GM18868 (cell line): ENCODE data around the gene FUT2.

Experiments
- ATAC-seq: cut with Tn5 transposase; IDR thresholded peaks from one replicate; pipeline ENCODE4 v1.9.1; 2021; ENCODE audit warnings: mild to moderate bottlenecking, moderate library complexity; ENCODE audit not compliant: unreplicated experiment

Gene FUT2

DNA sequence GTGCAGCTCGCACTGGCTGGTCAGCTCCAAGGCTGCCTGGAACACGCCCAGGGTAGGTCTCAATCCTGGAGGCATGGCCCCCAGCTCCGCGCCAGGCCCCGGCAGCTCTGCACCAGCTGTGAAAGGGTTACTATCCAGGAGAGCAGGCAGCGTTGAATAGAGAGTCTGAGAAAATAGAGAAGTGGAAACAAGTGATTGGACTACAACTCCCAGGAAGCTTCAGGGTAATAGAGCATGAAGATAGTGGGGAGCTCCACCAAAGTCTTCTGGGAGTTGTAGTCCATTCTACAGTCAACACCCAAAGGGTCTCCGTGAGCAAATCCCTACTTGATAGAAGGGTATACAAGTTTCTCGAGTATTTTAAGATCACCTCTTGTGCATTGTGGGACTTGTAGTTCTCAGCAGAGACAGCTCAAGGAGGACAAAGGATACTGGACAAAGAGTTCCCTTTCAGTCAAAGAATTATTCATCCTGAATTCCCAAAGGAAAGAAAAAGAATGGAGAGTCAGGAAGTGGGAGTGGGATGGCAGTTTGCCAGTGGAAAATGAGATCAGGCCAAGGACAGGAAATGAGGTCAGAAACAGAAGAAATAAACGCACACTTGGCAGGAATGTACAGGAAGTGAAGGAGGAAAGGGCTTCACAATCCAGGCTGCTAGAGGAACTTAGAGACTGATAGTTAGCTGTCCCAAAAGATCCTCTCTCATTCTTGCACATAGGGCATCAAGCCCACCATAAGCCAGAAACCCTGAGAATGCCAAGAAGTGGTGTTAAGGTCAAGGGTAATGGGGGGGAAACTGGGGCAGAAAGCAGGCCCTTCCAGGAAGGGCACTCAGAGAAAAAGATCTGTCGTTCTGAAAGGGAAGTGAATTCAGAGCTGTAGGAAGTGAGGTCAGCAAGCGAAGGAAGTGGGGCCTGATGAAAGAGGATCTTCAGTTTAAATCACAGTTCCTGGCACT, 29.3 kb downstream of the FUT2 start:
- no peak for ATAC-seq

DNA sequence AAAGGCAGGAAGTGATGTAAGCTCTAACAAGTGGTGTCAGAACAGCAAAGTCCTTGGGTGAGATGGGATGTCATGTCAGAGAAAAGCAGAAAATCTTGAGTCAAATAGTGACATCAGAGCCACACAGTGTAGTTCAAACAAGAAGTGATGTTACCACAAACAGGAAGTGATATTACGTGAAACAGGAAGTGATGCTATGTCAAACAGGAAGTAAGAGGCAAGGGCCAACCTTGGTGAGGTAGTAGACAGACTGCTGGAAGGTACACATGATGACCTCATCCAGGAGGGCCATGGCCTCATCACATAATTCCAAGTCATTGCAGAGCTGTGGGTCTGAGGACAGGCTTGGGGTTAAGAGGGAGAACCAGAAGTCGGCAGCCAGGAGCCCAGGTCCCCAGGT, 30.8 kb downstream of the FUT2 start:
- no peak for ATAC-seq

DNA sequence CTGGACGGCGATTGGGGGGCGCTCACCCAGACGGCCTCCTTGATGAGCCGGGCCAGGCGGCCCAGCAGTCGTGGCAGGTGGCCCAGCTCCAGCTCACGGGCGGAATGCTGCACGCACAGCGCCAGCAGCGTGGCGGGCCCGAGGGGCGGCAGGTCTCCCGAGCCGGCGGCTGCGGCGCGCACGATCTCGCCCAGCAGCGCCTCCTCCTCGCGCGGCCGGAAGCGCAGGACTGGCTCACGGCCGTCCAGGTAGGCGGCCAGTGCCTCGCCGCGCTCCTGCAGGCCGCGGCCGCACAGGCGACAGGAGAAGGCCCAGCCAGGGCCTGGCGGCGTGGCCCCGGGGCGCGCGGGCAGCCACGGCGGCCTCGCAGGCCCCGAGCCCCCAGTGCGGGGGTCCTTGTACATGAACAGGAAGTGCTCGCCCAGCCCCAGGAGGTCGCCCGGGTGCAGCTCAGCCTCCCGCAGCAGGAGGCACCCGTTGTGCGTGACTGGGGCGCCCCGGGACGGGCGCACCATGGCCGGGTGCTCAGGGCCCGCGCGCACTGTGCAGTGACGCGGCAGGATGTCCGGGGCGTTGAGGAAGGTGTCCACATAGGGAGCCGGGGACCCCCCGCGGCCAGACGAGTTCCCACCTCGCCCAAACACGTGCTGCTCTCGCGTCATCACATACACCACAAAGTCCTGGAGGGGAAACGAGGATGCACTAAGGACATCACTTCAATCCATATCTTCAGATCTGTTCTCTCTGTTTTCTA, 33.3 kb downstream of the FUT2 start:
- no peak for ATAC-seq

DNA sequence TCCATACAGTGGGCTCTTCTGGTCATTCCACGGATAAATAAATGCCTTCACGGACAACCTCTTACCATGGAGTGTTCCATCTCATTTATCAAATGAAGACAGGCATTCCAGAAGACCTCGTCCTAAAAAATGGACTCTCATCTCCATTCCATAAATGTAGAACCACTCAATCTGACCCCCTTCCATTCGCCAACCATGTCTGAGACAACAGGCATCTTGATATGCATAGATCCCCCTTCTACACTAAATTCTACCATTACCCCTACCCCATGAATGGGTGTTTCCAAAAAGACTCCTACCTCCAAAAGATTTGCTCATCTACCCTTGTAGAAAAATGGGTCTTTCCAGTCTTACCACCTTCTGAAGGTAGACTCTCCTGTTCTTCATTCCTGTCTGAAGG, 35.7 kb downstream of the FUT2 start:
- ATAC-seq, result no peak

DNA sequence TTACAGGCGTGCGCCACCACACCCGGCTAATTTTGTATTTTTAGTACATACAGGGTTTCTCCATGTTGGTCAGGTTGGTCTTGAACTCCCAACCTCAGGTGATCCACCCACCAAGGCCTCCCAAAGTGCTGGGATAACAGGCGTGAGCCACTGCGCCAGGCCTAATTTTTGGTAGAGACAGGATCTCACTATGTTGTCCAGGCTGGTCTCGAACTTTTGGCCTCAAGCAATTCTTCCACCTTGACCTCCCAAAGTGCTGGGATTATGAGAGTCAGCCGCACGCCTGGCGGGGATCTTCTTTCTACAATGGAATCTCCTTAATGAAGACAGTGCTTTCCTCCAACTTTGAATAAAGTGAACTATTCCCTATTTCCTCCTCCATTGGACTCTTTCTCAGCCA, 38.9 kb downstream of the FUT2 start:
- ATAC-seq, result no peak

DNA sequence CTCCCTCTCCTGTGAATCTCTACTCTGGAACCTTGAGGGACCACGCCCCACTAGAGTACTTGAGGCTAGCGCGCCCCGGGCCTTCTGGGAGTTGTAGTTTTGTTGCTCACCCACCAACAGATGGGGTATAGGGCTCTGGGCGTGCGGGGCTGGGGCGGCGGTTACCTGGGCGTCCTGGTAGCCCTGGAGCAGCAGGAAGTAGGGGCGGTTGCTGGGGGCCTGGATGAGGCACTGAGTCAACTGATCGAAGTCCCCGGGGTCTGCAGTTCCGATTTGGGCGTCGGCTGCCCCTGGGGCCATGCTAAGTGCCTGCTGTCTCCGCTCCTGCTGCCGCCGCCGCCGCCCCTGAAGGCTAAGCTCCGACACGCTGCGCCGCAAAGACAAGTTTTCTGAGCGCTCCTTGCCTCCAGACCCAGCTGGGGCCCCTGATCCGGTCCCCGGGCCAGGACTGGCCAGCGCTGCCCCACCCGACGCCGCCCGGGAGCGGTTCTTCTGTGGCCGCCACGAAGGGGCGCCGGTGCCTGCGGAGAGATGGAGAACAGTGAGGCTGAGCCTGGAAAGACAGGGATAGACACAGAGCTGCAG, 39.4 kb downstream of the FUT2 start:
- ATAC-seq, result no peak

DNA sequence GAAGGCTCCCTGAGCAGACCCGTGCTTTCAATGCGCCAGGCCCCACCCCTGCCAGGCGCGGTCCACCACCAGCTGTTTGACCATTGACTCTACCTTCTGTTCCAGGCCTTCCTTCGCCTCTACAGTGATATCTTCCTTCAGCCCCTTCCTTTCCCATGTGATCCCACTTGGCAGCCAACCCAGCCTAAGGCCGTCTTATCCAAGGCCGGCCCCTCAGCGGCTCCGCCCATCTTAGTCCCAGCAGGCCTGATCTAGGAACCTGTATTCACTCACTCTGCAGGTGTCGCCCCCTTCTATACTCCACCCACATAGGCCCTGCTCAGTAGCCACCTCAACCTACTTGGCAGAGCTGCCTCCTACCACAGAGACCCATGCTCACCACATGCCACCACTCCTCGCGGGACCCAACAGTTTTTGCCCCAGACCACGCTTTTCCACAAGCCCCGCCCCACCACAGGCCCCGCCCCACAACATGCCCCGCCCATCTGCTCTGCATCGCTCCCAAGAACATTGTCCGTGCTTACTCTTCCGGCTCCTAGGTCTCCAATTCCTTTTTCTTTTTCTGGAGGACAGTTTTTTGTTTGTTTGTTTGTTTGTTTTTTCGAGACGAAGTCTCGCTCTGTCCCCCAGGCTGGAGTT, 41.7 kb downstream of the FUT2 start:
- ATAC-seq, result no peak

DNA sequence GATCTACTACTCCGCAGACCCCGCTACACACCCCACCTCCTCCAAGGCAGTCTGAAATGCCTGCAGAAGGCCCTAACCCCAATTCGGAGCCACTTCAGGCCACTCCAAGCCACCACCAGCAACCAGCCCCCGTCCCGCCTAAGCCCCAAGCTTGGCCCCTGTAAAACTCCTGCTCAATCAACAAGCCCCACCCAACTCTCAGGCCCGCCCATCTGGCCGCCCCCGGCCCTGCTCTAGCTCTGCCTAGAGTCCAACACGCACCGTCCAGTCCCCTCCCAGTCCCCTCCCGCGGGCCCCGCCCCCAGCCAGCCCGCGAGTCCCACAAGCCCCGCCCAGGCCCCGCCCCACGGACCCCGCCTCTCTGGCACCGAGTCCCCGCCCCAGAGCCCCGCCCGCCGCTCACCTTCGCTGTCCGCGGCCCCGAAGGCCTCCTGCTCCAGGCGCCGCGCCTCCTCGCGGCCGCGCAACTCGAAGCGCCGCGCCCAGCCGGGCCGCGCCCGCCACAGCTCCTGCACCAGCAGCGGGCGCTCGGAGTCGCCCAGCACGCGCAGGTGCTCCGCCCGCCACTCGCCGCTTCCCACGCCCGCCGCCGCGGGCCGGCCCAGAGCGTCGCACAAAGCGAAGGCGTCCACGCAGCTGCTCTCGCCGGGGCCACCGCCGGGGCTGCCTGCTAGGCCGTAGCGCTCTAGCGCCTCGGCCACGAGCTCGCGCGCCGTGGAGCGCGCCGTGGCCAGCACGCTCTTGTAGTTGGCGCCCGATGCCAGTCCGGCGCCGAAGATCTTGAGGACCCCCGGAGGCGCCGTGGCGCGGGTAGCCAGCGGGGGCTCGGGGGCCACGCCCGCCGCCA, 43.0 kb downstream of the FUT2 start:
- peak; percentile 69 for ATAC-seq

DNA sequence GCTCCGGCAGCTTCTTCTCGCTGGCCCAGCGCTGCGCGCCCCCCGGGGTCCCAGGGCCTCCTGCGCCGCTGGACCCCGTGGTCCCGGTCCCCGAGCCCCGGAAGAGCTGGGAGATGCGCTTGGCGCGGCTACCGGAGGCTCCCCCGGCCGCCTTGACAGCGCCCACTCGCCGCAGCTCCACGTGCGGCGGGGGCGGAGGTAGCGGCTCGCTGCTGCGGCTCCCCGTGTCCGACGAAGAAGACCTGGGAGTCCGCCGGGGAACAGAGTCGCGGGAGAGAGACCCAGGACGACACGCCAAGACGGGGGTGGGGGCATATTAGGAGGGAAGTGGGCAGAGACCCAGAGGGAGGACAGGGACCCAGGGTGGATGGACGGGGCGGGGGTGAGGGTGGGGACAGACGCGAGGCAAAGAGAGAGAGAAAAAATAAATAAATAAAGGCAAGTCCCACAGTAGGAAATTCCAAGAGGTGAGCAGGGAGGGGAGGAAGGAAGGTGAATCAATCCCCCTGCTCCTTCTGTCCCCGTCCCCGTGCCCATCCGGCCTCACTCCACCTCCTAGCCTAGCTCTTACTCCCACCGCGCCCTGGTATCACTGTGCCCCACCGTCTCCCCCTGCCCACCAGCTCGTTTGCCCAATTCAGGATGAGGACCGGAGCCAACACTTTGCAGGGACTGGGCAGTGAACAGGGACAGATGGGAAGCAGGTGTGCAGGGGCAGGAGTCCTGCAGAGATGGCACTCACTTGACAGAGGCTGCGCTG, 43.8 kb downstream of the FUT2 start:
- ATAC-seq, result no peak

DNA sequence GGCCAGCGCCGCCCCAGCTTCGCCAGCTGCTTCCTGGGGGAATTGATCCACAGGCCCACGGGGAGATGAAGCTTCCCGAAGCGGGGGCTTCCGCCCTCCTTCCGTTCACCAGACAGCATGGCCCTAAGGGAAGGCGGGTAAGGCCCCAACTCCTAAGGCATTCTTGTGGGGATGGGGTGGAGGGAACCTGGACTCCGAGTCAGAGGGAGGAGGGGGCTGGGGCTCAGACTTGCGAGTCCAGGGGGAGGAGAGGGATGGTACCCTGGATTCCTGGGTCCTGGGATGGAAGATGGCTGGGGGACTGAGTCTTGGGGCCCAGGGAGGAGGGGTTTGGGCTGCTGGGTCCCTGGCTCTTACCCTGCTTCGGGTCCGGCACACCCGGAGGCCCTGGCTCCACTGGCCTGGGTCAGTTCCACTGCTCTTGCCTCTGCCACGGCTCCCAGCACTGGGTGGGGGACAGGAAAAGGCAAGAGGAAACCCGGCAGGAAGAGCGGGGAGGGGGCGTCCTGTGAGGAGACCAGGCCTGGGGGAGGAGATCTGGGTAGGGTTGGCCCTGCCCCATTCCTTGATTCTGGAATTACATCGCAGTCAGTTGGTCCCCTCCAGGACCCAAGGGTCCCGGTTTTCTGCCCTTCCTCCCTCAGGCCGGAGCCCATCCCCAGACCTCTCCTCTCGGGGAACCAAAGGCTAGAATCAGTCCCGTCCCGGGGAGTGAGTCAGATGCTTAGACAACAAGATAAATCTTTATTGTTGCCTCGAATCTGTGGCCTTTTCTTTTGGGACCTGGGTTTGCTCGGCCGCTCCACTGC, 44.6 kb downstream of the FUT2 start, which contains the start of gene RASIP1:
Gene RASIP1, minus strand, starts transcription at position 447 of the 809 bp plus-strand sequence. Its CDS starts 328 bp downstream, at position 119.
- no peak for ATAC-seq

DNA sequence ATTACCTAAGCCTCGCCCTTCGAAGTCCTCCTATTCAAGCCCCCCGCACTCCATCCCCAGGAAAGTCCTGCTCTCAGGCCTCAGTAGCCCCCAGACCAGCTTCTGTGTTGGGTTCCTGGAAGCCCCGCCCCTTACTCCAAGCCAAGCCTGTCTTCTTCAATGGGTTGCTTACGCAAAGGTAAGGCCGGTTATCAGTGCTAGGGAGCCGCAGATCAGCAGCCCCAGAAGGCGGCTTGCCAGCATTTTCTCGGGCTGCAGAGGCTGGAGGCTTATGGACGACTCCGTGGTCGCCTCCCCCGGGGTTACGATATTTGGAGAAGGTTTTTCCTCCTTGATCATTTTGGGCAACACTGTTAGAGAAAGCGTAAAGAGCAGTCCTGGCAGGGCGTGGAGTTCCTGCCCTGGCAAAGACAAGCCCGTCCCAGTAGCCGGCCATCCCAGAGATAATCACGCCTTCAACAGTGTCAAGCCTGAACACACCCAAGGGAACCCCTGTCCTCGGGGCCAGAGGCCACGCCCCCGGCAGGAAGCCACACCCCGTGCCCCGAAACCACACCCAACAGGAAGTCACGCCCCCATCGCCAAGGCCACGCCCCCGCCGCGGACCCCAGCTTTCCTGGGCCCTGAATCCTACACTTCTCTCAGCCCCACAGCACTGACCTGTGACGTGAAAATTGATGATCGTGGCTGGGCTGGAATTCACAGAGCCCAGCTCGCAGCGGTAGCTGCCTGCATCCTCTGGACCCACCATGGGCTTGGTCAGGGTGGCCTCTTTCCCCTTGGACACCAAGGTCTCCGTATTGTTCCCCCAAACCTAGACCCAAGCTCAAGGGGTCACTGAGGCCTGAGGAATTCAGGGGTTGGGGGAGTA, 45.6 kb downstream of the FUT2 start:
- no peak for ATAC-seq

DNA sequence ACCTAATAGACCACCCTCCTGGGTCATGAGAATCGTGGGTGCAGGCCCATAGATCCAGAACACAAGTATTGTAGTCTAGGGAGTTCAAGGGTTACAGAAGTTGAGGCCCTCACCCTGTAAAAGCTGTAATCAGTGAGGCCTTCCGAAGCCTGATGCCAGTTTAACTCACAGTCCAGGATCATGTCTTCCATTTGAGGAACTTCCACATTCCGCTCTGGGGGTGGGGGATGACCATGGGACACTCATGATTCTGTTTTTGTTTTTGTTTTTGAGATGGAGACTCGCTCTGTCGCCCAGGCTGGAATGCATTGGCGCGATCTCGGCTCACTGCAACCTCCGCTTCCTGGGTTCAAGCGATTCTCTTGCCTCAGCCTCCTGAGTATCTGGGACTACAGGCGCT, 46.3 kb downstream of the FUT2 start:
- ATAC-seq, result no peak

DNA sequence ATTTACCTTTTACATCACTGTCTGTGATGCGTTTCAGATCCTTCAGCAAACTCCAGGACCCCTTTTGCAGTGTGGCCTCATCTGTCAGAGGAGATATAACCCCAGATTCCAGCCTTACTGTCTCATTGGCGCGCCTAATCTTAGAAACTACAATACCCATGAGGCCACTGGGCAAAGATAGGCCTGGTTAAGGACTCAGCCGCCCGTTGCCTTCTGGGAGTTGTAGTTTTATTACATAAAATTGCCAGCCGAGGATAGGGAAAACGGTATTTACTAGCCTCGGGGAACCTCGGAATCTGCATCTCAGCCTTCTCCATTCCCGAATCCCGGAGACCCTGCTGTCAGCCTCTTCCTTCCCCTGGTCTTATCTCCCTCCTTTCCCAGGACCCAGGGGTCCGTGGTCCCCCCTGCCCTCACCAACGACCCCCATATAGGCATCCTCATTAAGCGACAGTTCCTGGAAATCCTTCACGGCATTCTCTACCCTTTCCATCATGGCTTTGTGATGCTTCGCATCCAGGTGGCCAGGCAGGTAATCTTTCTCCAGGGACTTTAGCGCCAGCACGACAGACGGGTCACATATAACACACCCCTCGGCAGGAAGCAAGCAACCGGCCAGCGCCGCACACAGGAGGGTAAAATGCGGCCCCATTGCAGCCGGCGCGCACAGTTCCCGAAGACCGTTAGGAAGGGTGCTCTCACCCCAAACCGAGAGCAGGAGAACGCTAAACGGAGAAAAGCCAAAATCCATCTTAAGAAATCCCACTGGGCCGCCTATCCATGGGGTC, 49.6 kb downstream of the FUT2 start:
- ATAC-seq, result no peak

DNA sequence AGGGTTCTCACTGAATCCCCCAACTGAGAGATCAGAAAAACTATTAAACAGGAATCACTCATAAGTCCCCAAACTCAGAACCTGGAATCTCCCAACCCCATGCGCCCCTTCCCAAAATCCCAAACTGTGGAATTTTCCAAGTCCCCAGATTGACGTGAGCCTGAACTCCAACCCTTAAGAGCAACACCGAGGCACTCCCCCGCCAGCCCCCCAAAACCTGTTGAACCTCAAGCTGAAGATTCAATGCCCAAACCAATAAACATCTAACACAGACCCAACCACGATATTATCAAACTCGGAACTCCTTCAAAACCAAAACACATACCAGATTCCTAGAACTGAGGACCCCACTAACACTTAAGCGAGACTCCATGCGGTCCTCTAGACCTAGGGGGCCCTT, 50.3 kb downstream of the FUT2 start:
- ATAC-seq, result no peak

DNA sequence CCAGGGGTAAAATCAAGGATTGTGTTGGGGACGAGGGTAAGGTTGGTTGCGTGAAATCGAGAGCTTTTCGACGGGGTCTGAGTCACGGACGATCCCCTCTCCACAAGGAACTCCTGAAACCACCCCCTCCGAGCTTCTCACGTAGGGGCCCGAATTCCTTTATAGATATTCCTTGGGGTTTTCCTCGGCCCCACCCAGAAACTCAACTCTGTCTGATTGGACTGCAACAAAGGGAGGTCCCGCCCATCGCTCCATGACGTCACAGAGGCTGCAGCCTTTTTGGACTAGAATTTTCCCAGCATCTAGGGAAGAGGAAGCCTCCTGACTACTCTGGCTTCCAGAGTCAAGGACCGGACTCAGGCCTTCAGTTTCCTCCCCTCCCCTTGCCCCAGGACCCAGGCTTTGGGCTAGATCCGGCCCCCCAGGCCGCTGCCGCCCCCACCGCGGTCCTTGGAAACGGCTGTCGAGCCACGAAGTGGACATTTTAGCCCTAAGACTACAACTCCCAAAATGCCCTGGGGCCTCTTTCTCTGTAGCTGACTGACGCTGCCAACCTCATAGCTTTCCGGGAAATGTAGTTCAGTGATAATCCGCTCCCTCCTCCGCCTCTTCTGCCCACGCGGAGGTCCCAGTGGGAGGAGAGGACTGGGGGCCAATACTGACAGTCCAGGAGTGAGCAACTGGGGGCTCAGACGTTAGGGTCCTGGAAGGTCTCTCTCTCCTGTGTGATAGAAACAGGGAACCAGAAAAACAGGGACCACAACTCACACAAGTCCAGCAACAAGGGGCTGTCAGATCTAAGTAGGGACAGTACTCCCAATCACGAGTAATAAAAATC, 51.2 kb downstream of the FUT2 start, which contains the start of gene IZUMO1:
Gene IZUMO1, minus strand, starts transcription at position 172 of the 838 bp plus-strand sequence. CDS start 1,050 bp downstream, outside the sequence.
- ATAC-seq, result no peak
